SK-N-SH treated with all-trans-retinoic acid at 6 μM for 48 hours (cell line): Measurements from ENCODE around the gene AP5Z1.

Experiments used
- ATAC-seq: fragments of 200-7000 bp; cut with Tn5 transposase; 3 replicates; pipeline ENCODE4 v1.9.1; 2020; ENCODE audit warnings: mild to moderate bottlenecking, moderate library complexity
- ARNTL ChIP-seq: fragments of 450-650 bp; formaldehyde crosslinking; IDR thresholded peaks from 2 replicates; pipeline ENCODE4 v1.5.0; 2020; ENCODE audit warnings: low read depth, mild to moderate bottlenecking, moderate library complexity, borderline replicate concordance
- BACH2 ChIP-seq: fragments of 250-450 bp; sonication (Bioruptor Pico); IDR thresholded peaks from 2 replicates; pipeline ENCODE4 v1.9.0; 2021; ENCODE audit warnings: mild to moderate bottlenecking, borderline replicate concordance
- CSDC2 ChIP-seq: fragments of 250-450 bp; sonication (Bioruptor Pico); IDR thresholded peaks from 2 replicates; pipeline ENCODE4 v1.5.0; 2020; ENCODE audit warnings: mild to moderate bottlenecking, moderate library complexity
- GLIS3 ChIP-seq: fragments of 250-450 bp; sonication (Bioruptor Pico); IDR thresholded peaks from 2 replicates; pipeline ENCODE4 v1.5.0; 2020; ENCODE audit warnings: mild to moderate bottlenecking, moderate library complexity
- ISL1 ChIP-seq: fragments of 250-450 bp; sonication (Bioruptor Pico); IDR thresholded peaks from 2 replicates; pipeline ENCODE4 v2.1.2; 2022; ENCODE audit warnings: mild to moderate bottlenecking, moderate library complexity
- OSR1 ChIP-seq: fragments of 250-450 bp; sonication (Bioruptor Pico); IDR thresholded peaks from 2 replicates; pipeline ENCODE4 v1.8.0; 2022; ENCODE audit warnings: moderate library complexity, mild to moderate bottlenecking, inconsistent platforms
- POU6F1 ChIP-seq: fragments of 250-450 bp; sonication (Bioruptor Pico); IDR thresholded peaks from 2 replicates; pipeline ENCODE4 v1.8.0; 2021; ENCODE audit warnings: low read depth, mild to moderate bottlenecking, moderate library complexity, borderline replicate concordance
- RARB ChIP-seq: fragments of 250-450 bp; sonication (Bioruptor Pico); IDR thresholded peaks from 2 replicates; pipeline ENCODE4 v1.8.0; 2021; ENCODE audit warnings: mild to moderate bottlenecking, moderate library complexity
- SNAI2 ChIP-seq: fragments of 250-450 bp; sonication (Bioruptor Pico); IDR thresholded peaks from 2 replicates; pipeline ENCODE4 v1.5.0; 2020; ENCODE audit warnings: mild to moderate bottlenecking, moderate library complexity
- TCF4 ChIP-seq: fragments of 250-450 bp; sonication (Bioruptor Pico); IDR thresholded peaks from 2 replicates; pipeline ENCODE4 v1.8.0; 2021; ENCODE audit warnings: mild to moderate bottlenecking, moderate library complexity, borderline replicate concordance
- TOX ChIP-seq: fragments of 250-450 bp; sonication (Bioruptor Pico); IDR thresholded peaks from 2 replicates; pipeline ENCODE4 v1.8.0; 2021; ENCODE audit warnings: mild to moderate bottlenecking, moderate library complexity, borderline replicate concordance
- ZC3H10 ChIP-seq: fragments of 250-450 bp; sonication (Bioruptor Pico); IDR thresholded peaks from 2 replicates; pipeline ENCODE4 v1.5.1; 2021; ENCODE audit warnings: mild to moderate bottlenecking, moderate library complexity
- ZFP3 ChIP-seq: fragments of 250-450 bp; sonication (Bioruptor Pico); IDR thresholded peaks from 2 replicates; pipeline ENCODE4 v1.5.0; 2020; ENCODE audit warnings: mild to moderate bottlenecking, moderate library complexity
- ZNF565 ChIP-seq: fragments of 450-650 bp; formaldehyde crosslinking; conservative IDR thresholded peaks from 2 replicates; pipeline ENCODE4 v1.5.0; 2020; ENCODE audit warnings: low read depth, mild to moderate bottlenecking, moderate library complexity
- ZNF70 ChIP-seq: fragments of 450-650 bp; formaldehyde crosslinking; IDR thresholded peaks from 2 replicates; pipeline ENCODE4 v1.5.0; 2020; ENCODE audit warnings: mild to moderate bottlenecking, moderate library complexity
- ZNF8 ChIP-seq: fragments of 450-650 bp; formaldehyde crosslinking; IDR thresholded peaks from 2 replicates; pipeline ENCODE4 v1.5.0; 2020; ENCODE audit warnings: mild to moderate bottlenecking, moderate library complexity
- TF ChIP-seq, protein P1 (sequence below): fragments of 250-450 bp; sonication (Bioruptor Pico); IDR thresholded peaks from 2 replicates; pipeline ENCODE4 v1.8.0; 2020; ENCODE audit warnings: mild to moderate bottlenecking, moderate library complexity, borderline replicate concordance
- TF ChIP-seq, protein P2 (sequence below): fragments of 250-450 bp; sonication (Bioruptor Pico); IDR thresholded peaks from 2 replicates; pipeline ENCODE4 v1.5.1; 2020; ENCODE audit warnings: low read depth, mild to moderate bottlenecking, moderate library complexity
- TF ChIP-seq, protein P3 (sequence below): fragments of 250-450 bp; sonication (Bioruptor Pico); IDR thresholded peaks from 2 replicates; pipeline ENCODE4 v1.5.1; 2021; ENCODE audit warnings: mild to moderate bottlenecking, moderate library complexity

Gene AP5Z1

DNA sequence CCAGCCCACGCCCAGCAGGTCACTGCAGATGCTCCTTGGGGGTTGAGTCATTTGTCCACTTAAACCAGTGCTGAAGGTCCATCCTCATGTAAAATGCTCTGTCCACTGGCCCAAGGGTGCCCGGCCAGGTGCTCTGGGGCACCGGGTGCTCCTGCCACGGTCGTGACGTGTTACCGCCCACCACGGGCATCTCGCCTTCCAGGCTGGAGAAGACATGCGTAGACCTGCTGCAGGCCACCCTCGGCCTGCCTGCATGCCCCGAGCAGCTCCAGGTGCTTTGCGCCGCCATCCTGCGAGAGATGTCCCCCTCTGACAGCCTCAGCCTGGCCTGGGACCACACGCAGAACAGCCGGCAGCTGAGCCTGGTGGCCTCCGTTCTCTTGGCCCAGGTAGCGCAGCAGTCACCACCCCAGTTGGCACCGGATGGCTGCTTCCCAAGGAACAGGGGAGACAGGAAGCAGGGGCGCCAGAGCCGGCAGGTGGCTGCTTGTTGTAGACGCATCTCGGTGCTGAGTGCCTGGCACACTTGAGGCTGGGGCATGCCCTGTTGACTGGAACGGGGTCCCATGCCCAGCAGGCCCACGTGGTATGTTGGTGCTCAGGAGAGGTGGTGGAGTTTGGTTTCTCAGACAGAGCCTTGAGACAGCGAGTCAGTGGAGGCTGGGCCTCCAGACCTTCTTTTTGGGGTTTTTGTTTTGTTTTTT lies 6.1 kb downstream of the AP5Z1 start:
- no peak for TF ChIP-seq SNAI2
- no peak for TF ChIP-seq TCF4
- no peak for TF ChIP-seq ZNF8 (CRISPR knock-in tag)
- TF ChIP-seq POU6F1 (CRISPR knock-in tag) = no peak
- no peak for TF ChIP-seq ZC3H10
- TF ChIP-seq, protein P1, sequence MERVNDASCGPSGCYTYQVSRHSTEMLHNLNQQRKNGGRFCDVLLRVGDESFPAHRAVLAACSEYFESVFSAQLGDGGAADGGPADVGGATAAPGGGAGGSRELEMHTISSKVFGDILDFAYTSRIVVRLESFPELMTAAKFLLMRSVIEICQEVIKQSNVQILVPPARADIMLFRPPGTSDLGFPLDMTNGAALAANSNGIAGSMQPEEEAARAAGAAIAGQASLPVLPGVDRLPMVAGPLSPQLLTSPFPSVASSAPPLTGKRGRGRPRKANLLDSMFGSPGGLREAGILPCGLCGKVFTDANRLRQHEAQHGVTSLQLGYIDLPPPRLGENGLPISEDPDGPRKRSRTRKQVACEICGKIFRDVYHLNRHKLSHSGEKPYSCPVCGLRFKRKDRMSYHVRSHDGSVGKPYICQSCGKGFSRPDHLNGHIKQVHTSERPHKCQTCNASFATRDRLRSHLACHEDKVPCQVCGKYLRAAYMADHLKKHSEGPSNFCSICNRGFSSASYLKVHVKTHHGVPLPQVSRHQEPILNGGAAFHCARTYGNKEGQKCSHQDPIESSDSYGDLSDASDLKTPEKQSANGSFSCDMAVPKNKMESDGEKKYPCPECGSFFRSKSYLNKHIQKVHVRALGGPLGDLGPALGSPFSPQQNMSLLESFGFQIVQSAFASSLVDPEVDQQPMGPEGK (CRISPR knock-in tag) = no peak
- no peak for TF ChIP-seq ZNF70
- TF ChIP-seq ISL1 (CRISPR knock-in tag) = no peak
- no peak for TF ChIP-seq CSDC2 (CRISPR knock-in tag)
- no peak for TF ChIP-seq RARB (CRISPR knock-in tag)
- TF ChIP-seq OSR1 (CRISPR knock-in tag) = no peak
- no peak for TF ChIP-seq TOX (CRISPR knock-in tag)
- TF ChIP-seq ZFP3 = no peak
- ATAC-seq = no peak

- ATAC-seq = no peak
- TF ChIP-seq ZNF8 (CRISPR knock-in tag) = no peak
- no peak for TF ChIP-seq ARNTL (CRISPR knock-in tag)
- no peak for TF ChIP-seq TOX (CRISPR knock-in tag)
- no peak for TF ChIP-seq BACH2 (CRISPR knock-in tag)
- TF ChIP-seq, protein P2, sequence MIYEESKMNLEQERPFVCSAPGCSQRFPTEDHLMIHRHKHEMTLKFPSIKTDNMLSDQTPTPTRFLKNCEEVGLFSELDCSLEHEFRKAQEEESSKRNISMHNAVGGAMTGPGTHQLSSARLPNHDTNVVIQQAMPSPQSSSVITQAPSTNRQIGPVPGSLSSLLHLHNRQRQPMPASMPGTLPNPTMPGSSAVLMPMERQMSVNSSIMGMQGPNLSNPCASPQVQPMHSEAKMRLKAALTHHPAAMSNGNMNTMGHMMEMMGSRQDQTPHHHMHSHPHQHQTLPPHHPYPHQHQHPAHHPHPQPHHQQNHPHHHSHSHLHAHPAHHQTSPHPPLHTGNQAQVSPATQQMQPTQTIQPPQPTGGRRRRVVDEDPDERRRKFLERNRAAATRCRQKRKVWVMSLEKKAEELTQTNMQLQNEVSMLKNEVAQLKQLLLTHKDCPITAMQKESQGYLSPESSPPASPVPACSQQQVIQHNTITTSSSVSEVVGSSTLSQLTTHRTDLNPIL (CRISPR knock-in tag) = no peak
- TF ChIP-seq, protein P3, sequence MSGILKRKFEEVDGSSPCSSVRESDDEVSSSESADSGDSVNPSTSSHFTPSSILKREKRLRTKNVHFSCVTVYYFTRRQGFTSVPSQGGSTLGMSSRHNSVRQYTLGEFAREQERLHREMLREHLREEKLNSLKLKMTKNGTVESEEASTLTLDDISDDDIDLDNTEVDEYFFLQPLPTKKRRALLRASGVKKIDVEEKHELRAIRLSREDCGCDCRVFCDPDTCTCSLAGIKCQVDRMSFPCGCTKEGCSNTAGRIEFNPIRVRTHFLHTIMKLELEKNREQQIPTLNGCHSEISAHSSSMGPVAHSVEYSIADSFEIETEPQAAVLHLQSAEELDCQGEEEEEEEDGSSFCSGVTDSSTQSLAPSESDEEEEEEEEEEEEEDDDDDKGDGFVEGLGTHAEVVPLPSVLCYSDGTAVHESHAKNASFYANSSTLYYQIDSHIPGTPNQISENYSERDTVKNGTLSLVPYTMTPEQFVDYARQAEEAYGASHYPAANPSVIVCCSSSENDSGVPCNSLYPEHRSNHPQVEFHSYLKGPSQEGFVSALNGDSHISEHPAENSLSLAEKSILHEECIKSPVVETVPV (CRISPR knock-in tag) = no peak
- TF ChIP-seq, protein P1 (CRISPR knock-in tag) = no peak
- no peak for TF ChIP-seq ZNF565 (CRISPR knock-in tag)
- TF ChIP-seq POU6F1 (CRISPR knock-in tag) = no peak
- TF ChIP-seq TCF4 = no peak
- no peak for TF ChIP-seq GLIS3
These were observed 7.2 kb downstream of the AP5Z1 start for GRCh38 chr7:4782333-4783291.
